H9 (cell line): ENCODE data around the gene HEATR9. TPM values are rescaled to one million over a fixed set of nuclear protein-coding genes. Genes with fewer than 3 reads are reported as not detected.

Experiments used
- DNase-seq: peaks from one replicate; pipeline ENCODE4 v3.0.0-alpha.2; 2017
- H2AFZ ChIP-seq: one replicate; pipeline ENCODE4 v1.6.1; 2013; ENCODE audit warnings: mild to moderate bottlenecking, low read length, control low read depth, moderate library complexity
- H2AK5ac ChIP-seq: 2 replicates; pipeline ENCODE4 v1.6.1; 2013; ENCODE audit warnings: low read length, control low read depth, mixed read lengths; ENCODE audit not compliant: insufficient read length
- H2BK120ac ChIP-seq: one replicate; pipeline ENCODE4 v1.6.1; 2013; ENCODE audit warnings: low read depth, mild to moderate bottlenecking, low read length, control low read depth, inconsistent platforms; ENCODE audit not compliant: poor library complexity, severe bottlenecking
- H2BK12ac ChIP-seq: 2 replicates; pipeline ENCODE4 v1.6.1; 2013; ENCODE audit warnings: low read length, control low read depth, mixed read lengths, low read depth; ENCODE audit not compliant: insufficient read length
- H2BK15ac ChIP-seq: 2 replicates; pipeline ENCODE4 v1.6.1; 2013; ENCODE audit warnings: low read depth, low read length, control low read depth
- H2BK20ac ChIP-seq: one replicate; pipeline ENCODE4 v1.6.1; 2013; ENCODE audit warnings: low read depth, mild to moderate bottlenecking, low read length, control low read depth, inconsistent platforms; ENCODE audit not compliant: poor library complexity, severe bottlenecking
- H2BK5ac ChIP-seq: 2 replicates; pipeline ENCODE4 v1.6.1; 2013; ENCODE audit warnings: low read length, control low read depth, mixed read lengths; ENCODE audit not compliant: insufficient read length
- H3K14ac ChIP-seq: 2 replicates; pipeline ENCODE4 v1.6.1; 2013; ENCODE audit warnings: low read length, control low read depth; ENCODE audit not compliant: insufficient read depth
- H3K18ac ChIP-seq: 2 replicates; pipeline ENCODE4 v1.6.1; 2013; ENCODE audit warnings: low read depth, mild to moderate bottlenecking, mixed read lengths, low read length, control low read depth; ENCODE audit not compliant: insufficient read length
- H3K23ac ChIP-seq: 2 replicates; pipeline ENCODE4 v1.6.1; 2013; ENCODE audit warnings: low read length, control low read depth, mixed read lengths, low read depth; ENCODE audit not compliant: insufficient read length
- H3K23me2 ChIP-seq: 2 replicates; pipeline ENCODE4 v1.6.1; 2013; ENCODE audit warnings: low read depth, mild to moderate bottlenecking, mixed read lengths, low read length, control low read depth; ENCODE audit not compliant: insufficient read length, poor library complexity, severe bottlenecking
- H3K27ac ChIP-seq: 2 replicates; pipeline ENCODE4 v1.5.1; 2013; ENCODE audit warnings: low read length, control low read depth, mixed read lengths, low read depth; ENCODE audit not compliant: insufficient read length
- H3K27me3 ChIP-seq: 2 replicates; pipeline ENCODE4 v1.6.1; 2013; ENCODE audit warnings: low read length, control low read depth, inconsistent platforms; ENCODE audit not compliant: insufficient read depth
- H3K4ac ChIP-seq: 2 replicates; pipeline ENCODE4 v1.6.1; 2013; ENCODE audit warnings: low read depth, mild to moderate bottlenecking, control low read depth, inconsistent platforms, low read length, moderate library complexity
- H3K4me1 ChIP-seq: 2 replicates; pipeline ENCODE4 v1.6.1; 2013; ENCODE audit warnings: low read length, control low read depth, inconsistent platforms; ENCODE audit not compliant: insufficient read depth
- H3K4me2 ChIP-seq: 2 replicates; pipeline ENCODE4 v1.6.1; 2013; ENCODE audit warnings: low read length, control low read depth, mixed read lengths; ENCODE audit not compliant: insufficient read length, insufficient read depth
- H3K56ac ChIP-seq: 2 replicates; pipeline ENCODE4 v1.6.1; 2013; ENCODE audit warnings: low read depth, mild to moderate bottlenecking, mixed read lengths, low read length, control low read depth; ENCODE audit not compliant: insufficient read length
- H3K79me1 ChIP-seq: 2 replicates; pipeline ENCODE4 v1.6.1; 2013; ENCODE audit warnings: low read depth, mild to moderate bottlenecking, moderate library complexity, low read length, control low read depth, inconsistent platforms; ENCODE audit not compliant: insufficient read depth, poor library complexity, severe bottlenecking
- H3K79me2 ChIP-seq: 2 replicates; pipeline ENCODE4 v1.6.1; 2013; ENCODE audit warnings: low read length, control low read depth, inconsistent platforms; ENCODE audit not compliant: insufficient read depth
- H3K9ac ChIP-seq: 2 replicates; pipeline ENCODE4 v1.6.1; 2013; ENCODE audit warnings: low read length, control low read depth, mixed read lengths; ENCODE audit not compliant: insufficient read length; ENCODE audit errors: extremely low read depth
- H3K9me3 ChIP-seq: one replicate; pipeline ENCODE4 v1.6.1; 2013; ENCODE audit warnings: low read depth, low read length, inconsistent platforms; ENCODE audit not compliant: control insufficient read depth
- H3T11ph ChIP-seq: one replicate; pipeline ENCODE4 v1.6.1; 2013; ENCODE audit warnings: mild to moderate bottlenecking, low read length, control low read depth, inconsistent platforms
- H4K20me1 ChIP-seq: one replicate; pipeline ENCODE4 v1.6.1; 2013; ENCODE audit not compliant: control insufficient read depth, insufficient read length, insufficient read depth
- H4K5ac ChIP-seq: 2 replicates; pipeline ENCODE4 v1.6.1; 2013; ENCODE audit warnings: low read depth, mild to moderate bottlenecking, mixed read lengths, low read length, control low read depth; ENCODE audit not compliant: insufficient read length
- H4K8ac ChIP-seq: replicated peaks from 2 replicates; pipeline ENCODE4 v1.6.1; 2013; ENCODE audit warnings: low read length, control low read depth, mixed read lengths, low read depth; ENCODE audit not compliant: insufficient read length
- H4K91ac ChIP-seq: 2 replicates; pipeline ENCODE4 v1.6.1; 2013; ENCODE audit warnings: low read depth, mild to moderate bottlenecking, moderate library complexity, mixed read lengths, low read length, control low read depth; ENCODE audit not compliant: insufficient read length
- H3K27ac Mint-ChIP-seq, 3 experiments: 2 replicates in 2 of 3; 3 replicates in 1 of 3; pipeline ENCODE4 v1.8.0; 2020 to 2021; ENCODE audit warnings: mixed read lengths in 3 of 3, mild to moderate bottlenecking in 1 of 3, moderate library complexity in 1 of 3
- H3K27me3 Mint-ChIP-seq: 2 replicates; pipeline ENCODE4 v1.8.0; 2021; ENCODE audit warnings: low read depth, mild to moderate bottlenecking, moderate library complexity, mixed read lengths
- H3K36me3 Mint-ChIP-seq, 3 experiments: 2 replicates in 2 of 3; 3 replicates in 1 of 3; pipeline ENCODE4 v1.8.0; 2020 to 2021; ENCODE audit warnings: low read depth in 3 of 3, mixed read lengths in 3 of 3; ENCODE audit not compliant: insufficient read depth in 1 of 3
- H3K4me1 Mint-ChIP-seq, 2 experiments: 2 replicates each; pipeline ENCODE4 v1.8.0; 2020; ENCODE audit warnings: mixed read lengths in 2 of 2
- H3K4me3 Mint-ChIP-seq, 2 experiments: 2 replicates in 1 of 2; 3 replicates in 1 of 2; pipeline ENCODE4 v1.8.0; 2020 to 2021; ENCODE audit warnings: mild to moderate bottlenecking in 2 of 2, mixed read lengths in 2 of 2, moderate library complexity in 1 of 2
- H3K9me3 Mint-ChIP-seq, 2 experiments: 2 replicates in 1 of 2; 3 replicates in 1 of 2; pipeline ENCODE4 v1.8.0; 2020; ENCODE audit warnings: mild to moderate bottlenecking in 2 of 2, mixed read lengths in 2 of 2, moderate library complexity in 1 of 2
- WGBS: extraction: QIAGEN DNeasy Blood & Tissue Kit; methylation state at CpG from one replicate; pipeline ENCODE4 v1.1.7; 2013; ENCODE audit warnings: missing lambda C conversion rate, low lambda C conversion rate, mixed read lengths; ENCODE audit not compliant: insufficient read length; ENCODE audit errors: extremely low coverage; 5-methylcytosine and 5-hydroxymethylcytosine counted together
- total RNA-seq: library from RNA; stranded (reverse); gene quantifications from 2 replicates; pipeline ENCODE4 v1.2.1, GENCODE V29; 2021
- TF ChIP-seq, protein P1 (sequence below): fragments of 200-600 bp; sonication (generic); conservative IDR thresholded peaks from 3 replicates; pipeline ENCODE4 v1.8.0; 2021; ENCODE audit warnings: antibody characterized with exemption, mild to moderate bottlenecking

The HEATR9 gene
- total RNA-seq, 1 experiment from 2014 or later: not detected

DNA sequence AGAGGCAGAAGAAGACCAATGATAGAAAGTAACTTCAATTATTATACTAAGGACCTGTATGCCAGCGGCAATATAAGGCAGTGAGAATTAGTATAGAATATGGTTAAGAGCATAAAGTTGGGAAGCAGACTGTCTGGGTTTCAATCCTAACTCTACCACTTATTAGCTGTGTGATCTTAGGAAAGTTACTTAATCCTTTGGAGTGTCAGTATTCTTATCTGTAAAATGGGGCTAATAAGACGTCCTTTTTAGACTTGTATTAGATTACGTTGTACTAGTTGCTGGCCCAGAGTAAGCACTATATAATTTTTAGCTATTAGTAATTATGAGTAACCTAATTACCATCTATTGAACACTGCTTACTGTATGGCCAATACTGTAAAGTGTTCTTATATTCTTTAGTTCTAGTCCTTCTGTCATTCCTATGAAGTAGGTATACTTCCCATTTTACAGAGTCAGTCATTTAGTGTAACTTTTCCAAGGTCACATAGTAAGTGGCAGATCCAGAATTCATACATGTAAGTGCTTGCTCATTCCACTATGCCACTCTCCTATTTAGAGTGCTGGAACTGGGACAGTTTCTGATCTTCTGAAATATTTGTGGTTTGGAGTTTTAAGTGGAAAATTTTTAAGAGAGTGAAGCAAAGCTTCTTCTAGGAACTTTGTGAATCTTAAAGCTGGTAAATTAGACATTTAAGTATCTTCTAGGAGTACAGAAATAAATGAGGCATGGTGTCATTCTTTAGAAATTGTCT is 22.5 kb downstream of the HEATR9 start:
- Mint-ChIP-seq H3K9me3 (no peaks in the 10 kb centered on the region), H3K36me3 (peaks cover 39 to 79% (median 77%) of the 10 kb centered on the region in 3 experiments), H3K27me3 (no peaks in the 10 kb centered on the region; the same call in 1 of the 2 replicates), H3K27ac (no peak overlapping the region), H3K4me1 (peaks cover 7 to 11% of the 10 kb centered on the region in 2 experiments), H3K4me3 (no peak overlapping the region)
- no peak overlapping the region for H3K4ac ChIP-seq
- no peaks in the 10 kb centered on the region for H3K79me2 ChIP-seq
- no peaks in the 10 kb centered on the region for H3K79me1 ChIP-seq
- H3K18ac ChIP-seq: no peak overlapping the region
- H3T11ph ChIP-seq: no peak overlapping the region
- H3K14ac ChIP-seq: no peak overlapping the region
- no peak overlapping the region for H2AFZ ChIP-seq
- H4K8ac ChIP-seq: no peak overlapping the region
- no peak overlapping the region for H3K9ac ChIP-seq
- H2AK5ac ChIP-seq: no peak overlapping the region
- no peak overlapping the region for H2BK20ac ChIP-seq
- no peaks in the 10 kb centered on the region for H3K27me3 ChIP-seq
- no peak overlapping the region for H3K56ac ChIP-seq
- no peak overlapping the region for H2BK12ac ChIP-seq
- DNase-seq: no peak
- WGBS: no CpG with 5 or more reads among the region's 3 CpGs
- H2BK5ac ChIP-seq: no peak overlapping the region
- peaks cover 3% of the 10 kb centered on the region for H4K20me1 ChIP-seq
- no peak overlapping the region for H3K27ac ChIP-seq
- H4K5ac ChIP-seq: no peak overlapping the region
- H3K4me2 ChIP-seq: no peak overlapping the region
- TF ChIP-seq, protein P1, sequence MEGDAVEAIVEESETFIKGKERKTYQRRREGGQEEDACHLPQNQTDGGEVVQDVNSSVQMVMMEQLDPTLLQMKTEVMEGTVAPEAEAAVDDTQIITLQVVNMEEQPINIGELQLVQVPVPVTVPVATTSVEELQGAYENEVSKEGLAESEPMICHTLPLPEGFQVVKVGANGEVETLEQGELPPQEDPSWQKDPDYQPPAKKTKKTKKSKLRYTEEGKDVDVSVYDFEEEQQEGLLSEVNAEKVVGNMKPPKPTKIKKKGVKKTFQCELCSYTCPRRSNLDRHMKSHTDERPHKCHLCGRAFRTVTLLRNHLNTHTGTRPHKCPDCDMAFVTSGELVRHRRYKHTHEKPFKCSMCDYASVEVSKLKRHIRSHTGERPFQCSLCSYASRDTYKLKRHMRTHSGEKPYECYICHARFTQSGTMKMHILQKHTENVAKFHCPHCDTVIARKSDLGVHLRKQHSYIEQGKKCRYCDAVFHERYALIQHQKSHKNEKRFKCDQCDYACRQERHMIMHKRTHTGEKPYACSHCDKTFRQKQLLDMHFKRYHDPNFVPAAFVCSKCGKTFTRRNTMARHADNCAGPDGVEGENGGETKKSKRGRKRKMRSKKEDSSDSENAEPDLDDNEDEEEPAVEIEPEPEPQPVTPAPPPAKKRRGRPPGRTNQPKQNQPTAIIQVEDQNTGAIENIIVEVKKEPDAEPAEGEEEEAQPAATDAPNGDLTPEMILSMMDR: no peak
- no peak overlapping the region for H3K23ac ChIP-seq
- H3K9me3 ChIP-seq: no peaks in the 10 kb centered on the region
- no peaks in the 10 kb centered on the region for H3K23me2 ChIP-seq
- no peaks in the 10 kb centered on the region for H3K4me1 ChIP-seq
- no peak overlapping the region for H2BK15ac ChIP-seq
- no peak overlapping the region for H4K91ac ChIP-seq
- no peak overlapping the region for H2BK120ac ChIP-seq
